ENCODE results near the gene NCK2. TPM values are rescaled to one million over a fixed set of nuclear protein-coding genes. Genes with fewer than 3 reads are reported as not detected.
A peak's percentile ranks its signal among the peaks of the same experiment; 100 is the strongest.

Gene NCK2
- total RNA-seq, 4 donors from 2014 or later, result 56.1 to 69.6 (median 58.7) TPM

DNA sequence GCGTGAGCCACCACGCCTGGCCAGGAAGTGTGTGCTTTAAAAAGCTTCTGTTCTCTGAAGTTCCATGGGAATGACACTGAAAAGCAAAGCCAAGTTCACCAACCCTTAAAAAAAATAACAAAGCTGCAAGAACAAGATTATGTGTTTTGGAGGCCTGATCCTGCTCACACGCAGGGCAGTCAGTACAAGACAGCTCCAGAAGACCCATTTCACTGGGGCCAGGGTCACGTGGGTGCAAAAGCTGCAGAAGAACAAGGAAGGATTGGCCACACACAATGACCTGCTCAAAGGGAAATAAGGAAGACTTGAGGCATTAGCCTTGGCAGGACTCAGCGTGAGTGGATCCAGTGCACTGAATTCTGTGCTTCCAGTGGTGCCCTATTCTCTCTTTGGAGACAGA is 187.9 kb downstream of the NCK2 start:
- WGBS, 2 donors, result 84 to 89% methylated on average over 5 of the region's 5 CpGs
- intact Hi-C loops (cut with DNase I; ENCODE audit: low total_unique reads), result no loop called here
- peak in 1 of 2 donors; percentile 23 for DNase-seq (ENCODE audit: low spot score in 2 of 2)
- no peak for TF ChIP-seq POLR2A (IDR thresholded peaks at IDR 0.05)
- TF ChIP-seq, protein P1, sequence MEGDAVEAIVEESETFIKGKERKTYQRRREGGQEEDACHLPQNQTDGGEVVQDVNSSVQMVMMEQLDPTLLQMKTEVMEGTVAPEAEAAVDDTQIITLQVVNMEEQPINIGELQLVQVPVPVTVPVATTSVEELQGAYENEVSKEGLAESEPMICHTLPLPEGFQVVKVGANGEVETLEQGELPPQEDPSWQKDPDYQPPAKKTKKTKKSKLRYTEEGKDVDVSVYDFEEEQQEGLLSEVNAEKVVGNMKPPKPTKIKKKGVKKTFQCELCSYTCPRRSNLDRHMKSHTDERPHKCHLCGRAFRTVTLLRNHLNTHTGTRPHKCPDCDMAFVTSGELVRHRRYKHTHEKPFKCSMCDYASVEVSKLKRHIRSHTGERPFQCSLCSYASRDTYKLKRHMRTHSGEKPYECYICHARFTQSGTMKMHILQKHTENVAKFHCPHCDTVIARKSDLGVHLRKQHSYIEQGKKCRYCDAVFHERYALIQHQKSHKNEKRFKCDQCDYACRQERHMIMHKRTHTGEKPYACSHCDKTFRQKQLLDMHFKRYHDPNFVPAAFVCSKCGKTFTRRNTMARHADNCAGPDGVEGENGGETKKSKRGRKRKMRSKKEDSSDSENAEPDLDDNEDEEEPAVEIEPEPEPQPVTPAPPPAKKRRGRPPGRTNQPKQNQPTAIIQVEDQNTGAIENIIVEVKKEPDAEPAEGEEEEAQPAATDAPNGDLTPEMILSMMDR (IDR thresholded peaks at IDR 0.05), result no peak
- H3K4me3 ChIP-seq (ENCODE audit: low read depth, poor library complexity, severe bottlenecking), result no peak overlapping the region

DNA sequence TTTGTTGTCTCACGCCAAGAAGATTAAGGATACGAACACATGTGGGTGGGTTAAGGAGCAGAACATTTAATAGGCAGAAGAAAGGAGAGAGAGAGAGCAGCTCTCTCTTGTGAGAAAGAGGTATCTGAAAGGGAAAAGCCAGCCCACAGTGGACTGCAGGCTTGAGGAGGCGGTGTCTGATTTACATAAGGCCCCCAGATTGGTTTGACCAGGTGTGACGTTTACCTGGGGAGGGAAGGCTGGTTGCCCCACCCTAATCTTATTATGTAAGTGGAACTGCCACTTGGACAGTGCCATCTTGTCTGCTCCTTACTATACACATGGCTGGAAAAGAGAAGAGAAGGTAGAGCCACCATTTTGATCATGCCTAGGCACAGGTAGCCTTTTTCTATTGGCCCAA is 189.2 kb downstream of the NCK2 start:
- WGBS, 2 donors, result 72 to 91% methylated on average over 4 of the region's 4 CpGs
- TF ChIP-seq, protein P1 (IDR thresholded peaks at IDR 0.05), result no peak
- no peak for TF ChIP-seq POLR2A (IDR thresholded peaks at IDR 0.05)
- H3K4me3 ChIP-seq (ENCODE audit: low read depth, poor library complexity, severe bottlenecking), result no peak overlapping the region
- no peak for DNase-seq (ENCODE audit: low spot score in 2 of 2)
- intact Hi-C loops (cut with DNase I; ENCODE audit: low total_unique reads), result no loop called here

DNA sequence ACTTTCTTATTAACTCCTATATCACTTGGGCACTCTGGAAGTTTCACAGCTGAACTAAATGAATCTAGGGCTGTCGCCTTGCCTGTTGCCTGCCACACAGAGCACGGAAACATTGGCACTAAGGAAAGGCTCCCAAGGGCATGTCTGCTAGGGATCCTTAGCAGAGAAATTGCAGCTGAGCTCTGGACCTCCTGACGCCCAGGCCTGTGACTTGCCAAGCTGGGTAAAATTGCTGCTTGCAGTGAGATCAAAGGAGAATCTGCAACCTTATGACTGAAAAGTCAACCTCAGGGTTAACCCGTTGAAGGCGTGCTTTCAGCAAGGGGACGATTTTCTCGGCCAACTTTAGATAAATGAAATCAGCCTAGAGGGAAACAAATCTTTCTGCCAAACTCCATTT is 189.8 kb downstream of the NCK2 start:
- WGBS, 2 donors, result 15 to 18% methylated on average over 7 of the region's 7 CpGs
- intact Hi-C loops (cut with DNase I; ENCODE audit: low total_unique reads), result no loop called here
- DNase-seq (ENCODE audit: low spot score in 2 of 2), result no peak
- no peak overlapping the region for H3K4me3 ChIP-seq (ENCODE audit: low read depth, poor library complexity, severe bottlenecking)
- TF ChIP-seq POLR2A (IDR thresholded peaks at IDR 0.05), result no peak
- TF ChIP-seq, protein P1 (IDR thresholded peaks at IDR 0.05), result no peak

DNA sequence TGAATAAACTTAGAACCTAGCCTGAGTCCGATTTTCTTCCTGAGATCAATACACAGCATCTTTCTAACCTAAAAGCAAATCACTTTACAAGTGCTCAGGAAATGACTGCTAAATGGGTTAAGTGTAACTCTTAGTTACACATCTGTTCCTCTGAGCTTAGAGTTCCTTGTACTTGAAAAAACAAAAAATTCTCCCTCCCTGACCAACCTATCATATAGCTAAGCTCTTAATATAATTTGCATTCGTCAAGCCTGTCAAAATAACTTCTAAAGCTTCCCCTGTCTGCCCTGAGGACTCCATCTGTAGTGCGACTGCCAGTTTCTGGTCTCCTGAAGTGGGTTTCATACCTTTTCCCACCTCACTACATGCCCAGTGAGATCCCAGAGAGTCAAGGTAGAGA is 190.4 kb downstream of the NCK2 start:
- H3K4me3 ChIP-seq (ENCODE audit: low read depth, poor library complexity, severe bottlenecking), result no peak overlapping the region
- WGBS, 2 donors, result 46 to 52% methylated on average over 3 of the region's 3 CpGs
- TF ChIP-seq, protein P1 (IDR thresholded peaks at IDR 0.05), result no peak
- no peak for TF ChIP-seq POLR2A (IDR thresholded peaks at IDR 0.05)
- no peak for DNase-seq (ENCODE audit: low spot score in 2 of 2)
- intact Hi-C loops (cut with DNase I; ENCODE audit: low total_unique reads), result no loop called here

DNA sequence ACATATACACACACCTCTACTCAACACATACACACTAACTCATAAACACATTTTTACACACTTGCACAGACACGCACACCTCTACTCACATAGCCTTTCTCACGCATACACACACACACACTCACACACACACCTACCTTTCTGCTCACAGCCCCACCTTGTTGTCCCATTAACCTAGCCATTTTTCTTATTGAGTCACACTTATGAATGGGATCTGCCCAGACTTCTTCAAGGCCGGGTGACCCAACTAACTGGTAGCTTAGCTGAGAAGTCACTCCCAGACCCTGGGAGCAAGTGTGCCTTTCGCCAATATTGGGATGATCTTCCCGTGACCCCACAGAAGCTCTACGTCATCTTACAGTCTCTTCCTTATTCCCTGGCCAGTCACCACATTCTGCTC is 192.2 kb downstream of the NCK2 start:
- no peak for DNase-seq (ENCODE audit: low spot score in 2 of 2)
- WGBS, 2 donors, result 83 to 88% methylated on average over 6 of the region's 6 CpGs
- intact Hi-C loops (cut with DNase I; ENCODE audit: low total_unique reads), result no loop called here
- H3K4me3 ChIP-seq (ENCODE audit: low read depth, poor library complexity, severe bottlenecking), result no peak overlapping the region
- no peak for TF ChIP-seq POLR2A (IDR thresholded peaks at IDR 0.05)
- TF ChIP-seq, protein P1 (IDR thresholded peaks at IDR 0.05), result no peak

DNA sequence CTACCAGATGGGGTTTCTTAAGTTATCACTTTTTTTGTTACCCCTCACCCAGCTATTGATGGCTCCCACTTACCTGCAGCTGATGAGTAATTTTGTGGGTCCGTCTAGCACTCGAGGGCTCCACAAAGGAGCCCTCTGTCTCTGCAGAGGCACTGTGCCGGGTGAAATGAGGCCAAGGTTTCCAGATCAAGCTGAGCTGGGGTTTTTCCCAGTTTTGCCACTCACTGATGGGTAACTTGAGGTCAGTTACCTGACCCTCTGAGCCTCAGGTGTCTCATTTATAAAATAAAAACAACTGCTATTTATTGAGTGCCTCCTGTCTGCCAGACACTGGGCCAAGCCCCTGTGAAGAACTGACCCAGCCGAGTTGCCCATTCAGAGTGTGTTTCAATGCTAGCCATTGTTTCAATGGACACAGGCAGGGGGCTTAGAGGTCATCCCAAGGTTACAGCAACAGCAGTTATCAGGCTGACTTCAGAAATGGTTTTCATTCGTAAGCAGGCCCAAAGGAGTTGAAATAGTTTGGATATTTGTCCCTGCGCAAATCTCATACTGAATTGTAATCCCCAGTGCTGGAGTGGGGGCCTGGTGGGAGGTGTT is 192.9 kb downstream of the NCK2 start:
- H3K4me3 ChIP-seq (ENCODE audit: low read depth, poor library complexity, severe bottlenecking), result no peak overlapping the region
- no peak for DNase-seq (ENCODE audit: low spot score in 2 of 2)
- intact Hi-C loops (cut with DNase I; ENCODE audit: low total_unique reads), result no loop called here
- TF ChIP-seq, protein P1 (IDR thresholded peaks at IDR 0.05), result no peak
- TF ChIP-seq POLR2A (IDR thresholded peaks at IDR 0.05), result no peak
- WGBS, 2 donors, result 84 to 88% methylated on average over 6 of the region's 6 CpGs
